ENCODE results near the gene SNX14.
A peak's percentile ranks its signal among the peaks of the same experiment; 100 is the strongest.
"Not testable (repeated sequence)": the region's sequence is repeated elsewhere in the genome, so short reads cannot be mapped to it uniquely, and the experiment has no call there.

Gene SNX14

GRCh38 chr6:85593438-85594196 is at the start of gene SNX14:
TSS of gene SNX14 (minus strand) at chr6:85593858. CDS start at chr6:85593718, 140 bp downstream.
- peak; percentile 95 for DNase-seq

- peak; percentile 99 for DNase-seq
Observed at GRCh38 chr6:85642774-85643536, 49.3 kb upstream of the SNX14 start, which contains the start of gene SYNCRIP. TSS of gene SYNCRIP (minus strand) at chr6:85642886. CDS start at chr6:85641439, 1,447 bp downstream.

- DNase-seq: no peak
Observed at GRCh38 chr6:85641897-85642773, 48.5 kb upstream of the SNX14 start.

GRCh38 chr6:85641522-85641896 is 47.9 kb upstream of the SNX14 start:
- no peak for DNase-seq

- no peak for DNase-seq
Observed at GRCh38 chr6:85640821-85641220, 47.2 kb upstream of the SNX14 start.

GRCh38 chr6:85637579-85637978 is 43.9 kb upstream of the SNX14 start:
- DNase-seq: no peak

GRCh38 chr6:85632164-85632942 is 38.7 kb upstream of the SNX14 start:
- DNase-seq: no peak

- not testable (repeated sequence) for DNase-seq
Observed at GRCh38 chr6:85631117-85631516, 37.5 kb upstream of the SNX14 start.

GRCh38 chr6:85628353-85628752 is 34.7 kb upstream of the SNX14 start:
- DNase-seq: no peak

- DNase-seq: no peak
Observed at GRCh38 chr6:85620308-85620707, 26.6 kb upstream of the SNX14 start.

- no peak for DNase-seq
Observed at GRCh38 chr6:85614780-85615179, 21.1 kb upstream of the SNX14 start.

GRCh38 chr6:85612690-85613474 is 19.2 kb upstream of the SNX14 start:
- DNase-seq: no peak

GRCh38 chr6:85610182-85610895 is 16.7 kb upstream of the SNX14 start:
- DNase-seq: no peak

GRCh38 chr6:85602100-85602499 is 8.4 kb upstream of the SNX14 start:
- DNase-seq: no peak

- DNase-seq: no peak
Observed at GRCh38 chr6:85600713-85601313, 7.2 kb upstream of the SNX14 start.

- DNase-seq: no peak
Observed at GRCh38 chr6:85594197-85594930, 706 bp upstream of the SNX14 start.

- no peak for DNase-seq
Observed at GRCh38 chr6:85592033-85592432, 1.6 kb downstream of the SNX14 start.

- DNase-seq: no peak
Observed at GRCh38 chr6:85591207-85591606, 2.5 kb downstream of the SNX14 start.

- no peak for DNase-seq
Observed at GRCh38 chr6:85585741-85586140, 7.9 kb downstream of the SNX14 start.

GRCh38 chr6:85582832-85583231 is 10.8 kb downstream of the SNX14 start:
- not testable (repeated sequence) for DNase-seq
